Measurements from ENCODE around the gene SERPINH1. TPM values are rescaled to one million over a fixed set of nuclear protein-coding genes. Genes with fewer than 3 reads are reported as not detected.

SERPINH1 gene
- total and polyA plus RNA-seq, 2 donors (not counting 3 experiments of a cell fraction or from before 2014, with no cell fraction given) = 409 to 816 TPM

GRCh38 chr11:75549370-75549958 is 12.6 kb upstream of the SERPINH1 start:
- ChIA-PET CTCF (interaction anchor here (1.2 to 3.5 kb wide), 5 partner anchors 12 to 157 kb away, joined by 3 to 37 read pairs (median 6); no protein-coding TSS in a partner anchor), POLR2A (no interaction called here)
- H3K9me1 ChIP-seq (replicated peaks; ENCODE audit: control insufficient read depth, extremely low read depth, insufficient read depth, low read length) = no peaks in the 10 kb centered on the region
- peaks cover 0 to 2% of the 10 kb centered on the region in 2 experiments for H3K27me3 ChIP-seq (ENCODE audit: control insufficient read depth in 2 of 2, insufficient read depth in 2 of 2, low read length in 2 of 2)
- FAIRE-seq = no peak
- no peaks in the 10 kb centered on the region for H3K9me3 ChIP-seq (replicated peaks; ENCODE audit: control insufficient read depth, insufficient read depth, low read length)
- dilution Hi-C loops (cut with MboI; ENCODE audit: extremely low pct_ligation_motif_present, low sequenced_read_pairs) (no loop called here), intact Hi-C loops (cut with micrococcal nuclease) (no loop called here)
- H4K20me1 ChIP-seq (replicated peaks; ENCODE audit: control insufficient read depth, extremely low read depth, insufficient read depth, low read length) = no peaks in the 10 kb centered on the region
- BruUV-seq (replicated peaks) = no TSS peak
- no peak for DNase-seq (ENCODE audit: low read depth, low spot score)
- no peak overlapping the region for H3K9ac ChIP-seq (replicated peaks; ENCODE audit: extremely low read depth, insufficient read depth, low read length)
- H3K4me3 ChIP-seq (replicated peaks in 1 of 3; ENCODE audit: insufficient read depth in 1 of 3, low read depth in 1 of 3, low read length in 3 of 3) = no peak overlapping the region
- no peak overlapping the region for H3K4me2 ChIP-seq (ENCODE audit: insufficient read depth, low read length)
- H3K4me1 ChIP-seq (ENCODE audit: control insufficient read depth, extremely low read depth, insufficient read depth, low read length) = peaks cover 7% of the 10 kb centered on the region
- TF ChIP-seq MYC (IDR thresholded peaks at IDR 0.05; ENCODE audit: low read depth, low read length) (no peak), FOS (IDR thresholded peaks at IDR 0.05; ENCODE audit: borderline replicate concordance, insufficient read depth, low read length) (no peak), GATA2 (IDR thresholded peaks at IDR 0.05; ENCODE audit: insufficient read depth, insufficient read length, low read depth, low read length) (no peak), JUN (IDR thresholded peaks at IDR 0.05; ENCODE audit: borderline replicate concordance, insufficient read depth, insufficient read length, low read depth) (no peak), POLR2A (IDR thresholded peaks at IDR 0.05; ENCODE audit: low read depth, low read length) (no peak), CTCF (IDR thresholded peaks at IDR 0.05; ENCODE audit: extremely low read depth in 1 of 2, insufficient read depth in 1 of 2, low read depth in 1 of 2, low read length in 2 of 2) (no peak), EZH2 (IDR thresholded peaks at IDR 0.05; ENCODE audit: borderline replicate concordance, low read depth, low read length, severe bottlenecking) (no peak), POLR2AphosphoS5 (IDR thresholded peaks at IDR 0.05; ENCODE audit: insufficient read depth, low read depth, low read length) (no peak), MAX (IDR thresholded peaks at IDR 0.05; ENCODE audit: insufficient read depth, insufficient read length) (no peak)
- no peak overlapping the region for H2AFZ ChIP-seq (ENCODE audit: low read depth, low read length)
- no peaks in the 10 kb centered on the region for H3K36me3 ChIP-seq (ENCODE audit: control insufficient read depth in 2 of 2, extremely low read depth in 1 of 2, insufficient read depth in 2 of 2, low read length in 2 of 2)
- no peaks in the 10 kb centered on the region for H3K79me2 ChIP-seq (ENCODE audit: control insufficient read depth, insufficient read depth, low read length)
- H3K27ac ChIP-seq (ENCODE audit: insufficient read depth, low read depth, low read length) = no peak overlapping the region
